GM23338 (cell line): ENCODE data around the gene DFFA. TPM values are rescaled to one million over a fixed set of nuclear protein-coding genes. Genes with fewer than 3 reads are reported as not detected.

Experiments used
- ATAC-seq: fragments of 200-7000 bp; cut with Tn5 transposase; 3 replicates; pipeline ENCODE4 v1.9.1; 2020
- DNase-seq: peaks from one replicate; pipeline ENCODE4 v3.0.0-alpha.2; 2015; ENCODE audit warnings: low spot score
- H2AFZ ChIP-seq: fragments of 200-600 bp; sonication (generic); 2 replicates; pipeline ENCODE4 v1.8.0; 2016; ENCODE audit warnings: antibody characterized with exemption, mild to moderate bottlenecking, moderate library complexity
- H3F3A ChIP-seq: fragments of 200-600 bp; sonication (generic); replicated peaks from 2 replicates; pipeline ENCODE4 v1.8.0; 2017; ENCODE audit warnings: antibody characterized with exemption, mixed run types, low read depth
- H3K27ac ChIP-seq: fragments of 200-600 bp; sonication (generic); 2 replicates; pipeline ENCODE4 v1.6.1; 2016; ENCODE audit warnings: low read depth
- H3K27me3 ChIP-seq: fragments of 200-600 bp; sonication (generic); 2 replicates; pipeline ENCODE4 v1.8.0; 2016; ENCODE audit warnings: mild to moderate bottlenecking, mixed run types, moderate library complexity; ENCODE audit not compliant: insufficient read depth
- H3K36me3 ChIP-seq: fragments of 200-600 bp; sonication (generic); 2 replicates; pipeline ENCODE4 v1.8.0; 2016; ENCODE audit warnings: mild to moderate bottlenecking; ENCODE audit not compliant: insufficient read depth
- H3K4me1 ChIP-seq: fragments of 200-600 bp; sonication (generic); 2 replicates; pipeline ENCODE4 v1.8.0; 2016; ENCODE audit warnings: mild to moderate bottlenecking, moderate library complexity; ENCODE audit not compliant: insufficient read depth
- H3K4me2 ChIP-seq: fragments of 200-600 bp; sonication (generic); 2 replicates; pipeline ENCODE4 v1.7.1; 2017; ENCODE audit warnings: mixed run types
- H3K4me3 ChIP-seq: fragments of 200-600 bp; sonication (generic); 2 replicates; pipeline ENCODE4 v1.6.1; 2016; ENCODE audit warnings: mixed run types
- H3K79me2 ChIP-seq: fragments of 200-600 bp; sonication (generic); replicated peaks from 2 replicates; pipeline ENCODE4 v1.8.0; 2017; ENCODE audit warnings: mild to moderate bottlenecking; ENCODE audit not compliant: insufficient read depth
- H3K9me2 ChIP-seq: fragments of 200-600 bp; sonication (generic); 2 replicates; pipeline ENCODE4 v1.8.0; 2017; ENCODE audit not compliant: insufficient read depth
- H4K20me1 ChIP-seq: fragments of 200-600 bp; sonication (generic); replicated peaks from 2 replicates; pipeline ENCODE4 v1.8.0; 2017; ENCODE audit warnings: mild to moderate bottlenecking; ENCODE audit not compliant: insufficient read depth
- H3K27ac Mint-ChIP-seq: 2 replicates; pipeline ENCODE4 v1.8.0; 2020; ENCODE audit warnings: inconsistent platforms, mild to moderate bottlenecking, moderate library complexity, mixed read lengths
- H3K27me3 Mint-ChIP-seq: 3 replicates; pipeline ENCODE4 v1.8.0; 2022; ENCODE audit warnings: low read depth, mild to moderate bottlenecking, moderate library complexity, mixed read lengths, inconsistent platforms; ENCODE audit not compliant: insufficient read depth, poor library complexity
- H3K36me3 Mint-ChIP-seq: 3 replicates; pipeline ENCODE4 v1.8.0; 2021; ENCODE audit warnings: low read depth, mild to moderate bottlenecking, inconsistent platforms, moderate library complexity, mixed read lengths
- H3K4me1 Mint-ChIP-seq: 3 replicates; pipeline ENCODE4 v1.8.0; 2020; ENCODE audit warnings: mild to moderate bottlenecking, inconsistent platforms, mixed read lengths
- H3K4me3 Mint-ChIP-seq: 3 replicates; pipeline ENCODE4 v1.8.0; 2021; ENCODE audit warnings: moderate library complexity, mild to moderate bottlenecking, inconsistent platforms, mixed read lengths
- H3K9me3 Mint-ChIP-seq: 3 replicates; pipeline ENCODE4 v1.8.0; 2020; ENCODE audit warnings: moderate library complexity, mild to moderate bottlenecking, inconsistent platforms, mixed read lengths
- STAT1 ChIP-seq: IDR thresholded peaks from one replicate; pipeline ENCODE4 v1.6.1; 2016; ENCODE audit warnings: antibody characterized with exemption; ENCODE audit not compliant: unreplicated experiment
- polyA plus RNA-seq: library from polyadenylated mRNA; unstranded; fragments of >200 nt; fragmentation: Nextera tagmentation; extraction: Ambion mirVana; gene quantifications from 2 replicates; pipeline ENCODE4 v1.2.1, GENCODE V29; 2016
- total RNA-seq: library from RNA; depleted of rRNA; stranded (reverse); fragments of >200 nt; shearing (Covaris generic); gene quantifications from 2 replicates; pipeline ENCODE4 v1.2.3, GENCODE V29; 2014
- TF ChIP-seq, protein P1 (sequence below): IDR thresholded peaks from one replicate; pipeline ENCODE4 v1.6.1; 2018; ENCODE audit warnings: antibody characterized with exemption; ENCODE audit not compliant: unreplicated experiment
- TF ChIP-seq, protein P2 (sequence below): fragments of 250-450 bp; sonication (Bioruptor Pico); IDR thresholded peaks from 2 replicates; pipeline ENCODE4 v1.5.0; 2020; ENCODE audit warnings: mild to moderate bottlenecking, moderate library complexity

Gene DFFA
- total and polyA plus RNA-seq, 2 experiments from 2014 or later, result 65.2 to 82.0 TPM

DNA sequence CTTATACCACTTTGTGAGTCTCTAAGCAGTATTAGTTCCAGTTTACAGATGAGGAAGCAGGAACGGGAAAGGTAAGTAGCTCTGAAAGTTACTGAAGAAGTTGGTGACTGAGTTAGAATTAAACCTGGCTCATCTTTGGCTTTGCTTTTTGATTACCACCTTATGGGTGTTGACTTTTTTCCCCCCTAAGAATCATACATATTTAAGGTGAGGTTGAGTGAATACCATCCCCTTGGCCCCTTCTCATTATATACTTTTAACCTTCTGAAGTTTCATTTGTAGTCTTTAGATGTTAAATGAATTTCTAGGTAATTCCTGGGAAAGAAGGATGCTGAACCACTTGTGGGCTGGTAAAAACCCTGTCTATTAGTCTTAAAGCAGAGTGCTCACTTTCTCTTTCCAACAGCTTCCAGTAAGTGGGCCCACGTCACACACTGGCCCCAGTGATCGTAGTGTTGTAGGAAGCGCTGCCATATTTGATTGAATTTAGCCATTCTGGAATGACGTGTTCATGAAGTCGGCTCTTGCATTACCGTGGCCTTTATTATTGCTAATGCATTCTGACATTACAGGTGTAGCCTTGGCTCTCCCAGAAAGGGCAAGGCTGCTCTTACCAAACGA, 49.3 kb upstream of the DFFA start (continued):
- TF ChIP-seq, protein P1, sequence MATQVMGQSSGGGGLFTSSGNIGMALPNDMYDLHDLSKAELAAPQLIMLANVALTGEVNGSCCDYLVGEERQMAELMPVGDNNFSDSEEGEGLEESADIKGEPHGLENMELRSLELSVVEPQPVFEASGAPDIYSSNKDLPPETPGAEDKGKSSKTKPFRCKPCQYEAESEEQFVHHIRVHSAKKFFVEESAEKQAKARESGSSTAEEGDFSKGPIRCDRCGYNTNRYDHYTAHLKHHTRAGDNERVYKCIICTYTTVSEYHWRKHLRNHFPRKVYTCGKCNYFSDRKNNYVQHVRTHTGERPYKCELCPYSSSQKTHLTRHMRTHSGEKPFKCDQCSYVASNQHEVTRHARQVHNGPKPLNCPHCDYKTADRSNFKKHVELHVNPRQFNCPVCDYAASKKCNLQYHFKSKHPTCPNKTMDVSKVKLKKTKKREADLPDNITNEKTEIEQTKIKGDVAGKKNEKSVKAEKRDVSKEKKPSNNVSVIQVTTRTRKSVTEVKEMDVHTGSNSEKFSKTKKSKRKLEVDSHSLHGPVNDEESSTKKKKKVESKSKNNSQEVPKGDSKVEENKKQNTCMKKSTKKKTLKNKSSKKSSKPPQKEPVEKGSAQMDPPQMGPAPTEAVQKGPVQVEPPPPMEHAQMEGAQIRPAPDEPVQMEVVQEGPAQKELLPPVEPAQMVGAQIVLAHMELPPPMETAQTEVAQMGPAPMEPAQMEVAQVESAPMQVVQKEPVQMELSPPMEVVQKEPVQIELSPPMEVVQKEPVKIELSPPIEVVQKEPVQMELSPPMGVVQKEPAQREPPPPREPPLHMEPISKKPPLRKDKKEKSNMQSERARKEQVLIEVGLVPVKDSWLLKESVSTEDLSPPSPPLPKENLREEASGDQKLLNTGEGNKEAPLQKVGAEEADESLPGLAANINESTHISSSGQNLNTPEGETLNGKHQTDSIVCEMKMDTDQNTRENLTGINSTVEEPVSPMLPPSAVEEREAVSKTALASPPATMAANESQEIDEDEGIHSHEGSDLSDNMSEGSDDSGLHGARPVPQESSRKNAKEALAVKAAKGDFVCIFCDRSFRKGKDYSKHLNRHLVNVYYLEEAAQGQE, result no peak
- TF ChIP-seq, protein P2, sequence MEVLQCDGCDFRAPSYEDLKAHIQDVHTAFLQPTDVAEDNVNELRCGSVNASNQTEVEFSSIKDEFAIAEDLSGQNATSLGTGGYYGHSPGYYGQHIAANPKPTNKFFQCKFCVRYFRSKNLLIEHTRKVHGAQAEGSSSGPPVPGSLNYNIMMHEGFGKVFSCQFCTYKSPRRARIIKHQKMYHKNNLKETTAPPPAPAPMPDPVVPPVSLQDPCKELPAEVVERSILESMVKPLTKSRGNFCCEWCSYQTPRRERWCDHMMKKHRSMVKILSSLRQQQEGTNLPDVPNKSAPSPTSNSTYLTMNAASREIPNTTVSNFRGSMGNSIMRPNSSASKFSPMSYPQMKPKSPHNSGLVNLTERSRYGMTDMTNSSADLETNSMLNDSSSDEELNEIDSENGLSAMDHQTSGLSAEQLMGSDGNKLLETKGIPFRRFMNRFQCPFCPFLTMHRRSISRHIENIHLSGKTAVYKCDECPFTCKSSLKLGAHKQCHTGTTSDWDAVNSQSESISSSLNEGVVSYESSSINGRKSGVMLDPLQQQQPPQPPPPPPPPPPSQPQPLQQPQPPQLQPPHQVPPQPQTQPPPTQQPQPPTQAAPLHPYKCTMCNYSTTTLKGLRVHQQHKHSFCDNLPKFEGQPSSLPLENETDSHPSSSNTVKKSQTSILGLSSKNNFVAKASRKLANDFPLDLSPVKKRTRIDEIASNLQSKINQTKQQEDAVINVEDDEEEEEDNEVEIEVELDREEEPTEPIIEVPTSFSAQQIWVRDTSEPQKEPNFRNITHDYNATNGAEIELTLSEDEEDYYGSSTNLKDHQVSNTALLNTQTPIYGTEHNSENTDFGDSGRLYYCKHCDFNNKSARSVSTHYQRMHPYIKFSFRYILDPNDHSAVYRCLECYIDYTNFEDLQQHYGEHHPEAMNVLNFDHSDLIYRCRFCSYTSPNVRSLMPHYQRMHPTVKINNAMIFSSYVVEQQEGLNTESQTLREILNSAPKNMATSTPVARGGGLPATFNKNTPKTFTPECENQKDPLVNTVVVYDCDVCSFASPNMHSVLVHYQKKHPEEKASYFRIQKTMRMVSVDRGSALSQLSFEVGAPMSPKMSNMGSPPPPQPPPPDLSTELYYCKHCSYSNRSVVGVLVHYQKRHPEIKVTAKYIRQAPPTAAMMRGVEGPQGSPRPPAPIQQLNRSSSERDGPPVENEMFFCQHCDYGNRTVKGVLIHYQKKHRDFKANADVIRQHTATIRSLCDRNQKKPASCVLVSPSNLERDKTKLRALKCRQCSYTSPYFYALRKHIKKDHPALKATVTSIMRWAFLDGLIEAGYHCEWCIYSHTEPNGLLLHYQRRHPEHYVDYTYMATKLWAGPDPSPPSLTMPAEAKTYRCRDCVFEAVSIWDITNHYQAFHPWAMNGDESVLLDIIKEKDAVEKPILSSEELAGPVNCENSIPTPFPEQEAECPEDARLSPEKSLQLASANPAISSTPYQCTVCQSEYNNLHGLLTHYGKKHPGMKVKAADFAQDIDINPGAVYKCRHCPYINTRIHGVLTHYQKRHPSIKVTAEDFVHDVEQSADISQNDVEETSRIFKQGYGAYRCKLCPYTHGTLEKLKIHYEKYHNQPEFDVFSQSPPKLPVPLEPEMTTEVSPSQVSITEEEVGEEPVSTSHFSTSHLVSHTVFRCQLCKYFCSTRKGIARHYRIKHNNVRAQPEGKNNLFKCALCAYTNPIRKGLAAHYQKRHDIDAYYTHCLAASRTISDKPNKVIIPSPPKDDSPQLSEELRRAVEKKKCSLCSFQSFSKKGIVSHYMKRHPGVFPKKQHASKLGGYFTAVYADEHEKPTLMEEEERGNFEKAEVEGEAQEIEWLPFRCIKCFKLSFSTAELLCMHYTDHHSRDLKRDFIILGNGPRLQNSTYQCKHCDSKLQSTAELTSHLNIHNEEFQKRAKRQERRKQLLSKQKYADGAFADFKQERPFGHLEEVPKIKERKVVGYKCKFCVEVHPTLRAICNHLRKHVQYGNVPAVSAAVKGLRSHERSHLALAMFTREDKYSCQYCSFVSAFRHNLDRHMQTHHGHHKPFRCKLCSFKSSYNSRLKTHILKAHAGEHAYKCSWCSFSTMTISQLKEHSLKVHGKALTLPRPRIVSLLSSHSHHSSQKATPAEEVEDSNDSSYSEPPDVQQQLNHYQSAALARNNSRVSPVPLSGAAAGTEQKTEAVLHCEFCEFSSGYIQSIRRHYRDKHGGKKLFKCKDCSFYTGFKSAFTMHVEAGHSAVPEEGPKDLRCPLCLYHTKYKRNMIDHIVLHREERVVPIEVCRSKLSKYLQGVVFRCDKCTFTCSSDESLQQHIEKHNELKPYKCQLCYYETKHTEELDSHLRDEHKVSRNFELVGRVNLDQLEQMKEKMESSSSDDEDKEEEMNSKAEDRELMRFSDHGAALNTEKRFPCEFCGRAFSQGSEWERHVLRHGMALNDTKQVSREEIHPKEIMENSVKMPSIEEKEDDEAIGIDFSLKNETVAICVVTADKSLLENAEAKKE (CRISPR knock-in tag), result no peak
- no peak for TF ChIP-seq STAT1

DNA sequence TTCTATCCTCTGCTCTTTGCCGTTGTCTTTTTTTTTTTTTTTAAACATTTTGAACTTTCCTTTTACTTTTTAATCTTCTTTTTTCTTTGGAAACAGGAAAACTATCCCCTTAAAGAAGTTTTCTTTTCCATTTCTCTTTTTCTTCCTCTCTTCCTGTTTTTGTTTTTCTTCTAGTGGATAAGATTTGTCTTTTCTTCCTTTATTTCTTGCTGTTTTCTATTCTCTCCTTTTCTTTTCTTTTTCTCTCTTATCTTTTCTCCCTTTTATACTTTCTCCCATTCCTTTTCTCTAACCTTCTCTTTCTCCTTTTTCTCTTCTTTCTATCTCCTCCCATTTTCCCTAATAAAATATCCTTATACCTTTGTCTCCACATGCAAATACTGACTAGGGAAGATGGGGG, 48.6 kb upstream of the DFFA start:
- H3K27me3 ChIP-seq, result no peaks in the 10 kb centered on the region
- Mint-ChIP-seq H3K36me3 (no peaks in the 10 kb centered on the region; the same call in 2 of the 3 replicates), H3K27ac (no peak overlapping the region), H3K27me3 (no peaks in the 10 kb centered on the region), H3K4me1 (peaks cover 59% of the 10 kb centered on the region), H3K4me3 (no peak overlapping the region; the same call in 2 of the 3 replicates), H3K9me3 (no peaks in the 10 kb centered on the region)
- peaks cover 52% of the 10 kb centered on the region for H3K79me2 ChIP-seq
- H3K36me3 ChIP-seq, result no peaks in the 10 kb centered on the region
- no peaks in the 10 kb centered on the region for H3K9me2 ChIP-seq
- no peak overlapping the region for H3K4me3 ChIP-seq
- peaks cover 10% of the 10 kb centered on the region; the same call in 1 of the 2 replicates for H4K20me1 ChIP-seq
- H3K27ac ChIP-seq, result no peak overlapping the region
- H3F3A ChIP-seq, result no peaks in the 10 kb centered on the region; the same call in 1 of the 2 replicates
- no peak for ATAC-seq
- H2AFZ ChIP-seq, result no peak overlapping the region
- peaks cover 46% of the 10 kb centered on the region for H3K4me1 ChIP-seq
- no peak overlapping the region for H3K4me2 ChIP-seq
- no peak for DNase-seq
- TF ChIP-seq, protein P2 (CRISPR knock-in tag), result no peak
